Measurements from ENCODE around the gene MCUB. TPM values are rescaled to one million over a fixed set of nuclear protein-coding genes. Genes with fewer than 3 reads are reported as not detected.
A peak's percentile ranks its signal among the peaks of the same experiment; 100 is the strongest.

Gene MCUB, protein sequence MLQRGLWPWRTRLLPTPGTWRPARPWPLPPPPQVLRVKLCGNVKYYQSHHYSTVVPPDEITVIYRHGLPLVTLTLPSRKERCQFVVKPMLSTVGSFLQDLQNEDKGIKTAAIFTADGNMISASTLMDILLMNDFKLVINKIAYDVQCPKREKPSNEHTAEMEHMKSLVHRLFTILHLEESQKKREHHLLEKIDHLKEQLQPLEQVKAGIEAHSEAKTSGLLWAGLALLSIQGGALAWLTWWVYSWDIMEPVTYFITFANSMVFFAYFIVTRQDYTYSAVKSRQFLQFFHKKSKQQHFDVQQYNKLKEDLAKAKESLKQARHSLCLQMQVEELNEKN
- total RNA-seq (2016; rRNA removed; fragmentation: Illumina TruSeq; extraction: Trizol) = 0.95 and 1.4 TPM in 2 replicates
- 0.91 and 1.7 TPM in 2 replicates for total RNA-seq (2016; cell fraction: cytosol; rRNA removed; fragmentation: Illumina TruSeq; extraction: Trizol; ENCODE audit: low read depth)
- total RNA-seq (2016; cell fraction: insoluble cytoplasmic fraction; rRNA removed; fragmentation: Illumina TruSeq; extraction: Trizol) = 0.58 and 0.73 TPM in 2 replicates
- 1.9 and 2.2 TPM in 2 replicates for total RNA-seq (2016; cell fraction: membrane; rRNA removed; fragmentation: Illumina TruSeq; extraction: Trizol)
- 1.3 and 2.3 TPM in 2 replicates for total RNA-seq (2016; cell fraction: nucleus; rRNA removed; fragmentation: Illumina TruSeq; extraction: Trizol)
- 1.7 and 2.2 TPM in 2 replicates for polyA plus RNA-seq (2011; rRNA removed)
- 1.6 and 2.5 TPM in 2 replicates for polyA plus RNA-seq (2011; cell fraction: cytosol; rRNA removed)
- polyA plus RNA-seq (2011; cell fraction: nucleus; rRNA removed) = 2.4 and 2.7 TPM in 2 replicates
- 0.73 and 0.87 TPM in 2 replicates for polyA plus RNA-seq (2012)
- 2.0 and 2.2 TPM in 2 replicates for polyA plus RNA-seq (2016; cell fraction: cytosol; fragmentation: Illumina TruSeq; extraction: Trizol; ENCODE audit: low read depth)
- polyA plus RNA-seq (2016; cell fraction: insoluble cytoplasmic fraction; fragmentation: Illumina TruSeq; extraction: Trizol; ENCODE audit: low read depth) = 0.76 and 1.8 TPM in 2 replicates
- polyA plus RNA-seq (2016; cell fraction: membrane; fragmentation: Illumina TruSeq; extraction: Trizol; ENCODE audit: low read depth) = 1.1 and 1.5 TPM in 2 replicates
- polyA plus RNA-seq (2016; cell fraction: nucleus; fragmentation: Illumina TruSeq; extraction: Trizol; ENCODE audit: insufficient read depth, low read depth) = 1.5 and 1.9 TPM in 2 replicates
- 2.3 and 5.6 TPM in 2 replicates for polyA minus RNA-seq (2011; rRNA and poly(A)+ RNA removed; ENCODE audit: low replicate concordance)
- polyA minus RNA-seq (2011; cell fraction: cytosol; rRNA and poly(A)+ RNA removed) = 1.2 and 2.8 TPM in 2 replicates
- 1.5 and 2.4 TPM in 2 replicates for polyA minus RNA-seq (2011; cell fraction: nucleus; rRNA and poly(A)+ RNA removed)
- percentile 37 among the genes with signal in this experiment for Bru-seq, nascent RNA
- percentile 35 among the genes with signal in this experiment for BruChase-seq, experiment 1, labeled RNA remaining after a 6-hour chase
- BruChase-seq, experiment 2, labeled RNA remaining after a 2-hour chase = percentile 39 among the genes with signal in this experiment
- long read RNA-seq, experiment 1, partial matches to known transcripts = 0 of 4 reads
- long read RNA-seq, experiment 1, other reads (novel, unspliced or antisense) = 0 of 4 reads
- long read RNA-seq, experiment 2, partial matches to known transcripts = 1 of 5 reads
- long read RNA-seq, experiment 2, other reads (novel, unspliced or antisense) = 2 of 5 reads

DNA sequence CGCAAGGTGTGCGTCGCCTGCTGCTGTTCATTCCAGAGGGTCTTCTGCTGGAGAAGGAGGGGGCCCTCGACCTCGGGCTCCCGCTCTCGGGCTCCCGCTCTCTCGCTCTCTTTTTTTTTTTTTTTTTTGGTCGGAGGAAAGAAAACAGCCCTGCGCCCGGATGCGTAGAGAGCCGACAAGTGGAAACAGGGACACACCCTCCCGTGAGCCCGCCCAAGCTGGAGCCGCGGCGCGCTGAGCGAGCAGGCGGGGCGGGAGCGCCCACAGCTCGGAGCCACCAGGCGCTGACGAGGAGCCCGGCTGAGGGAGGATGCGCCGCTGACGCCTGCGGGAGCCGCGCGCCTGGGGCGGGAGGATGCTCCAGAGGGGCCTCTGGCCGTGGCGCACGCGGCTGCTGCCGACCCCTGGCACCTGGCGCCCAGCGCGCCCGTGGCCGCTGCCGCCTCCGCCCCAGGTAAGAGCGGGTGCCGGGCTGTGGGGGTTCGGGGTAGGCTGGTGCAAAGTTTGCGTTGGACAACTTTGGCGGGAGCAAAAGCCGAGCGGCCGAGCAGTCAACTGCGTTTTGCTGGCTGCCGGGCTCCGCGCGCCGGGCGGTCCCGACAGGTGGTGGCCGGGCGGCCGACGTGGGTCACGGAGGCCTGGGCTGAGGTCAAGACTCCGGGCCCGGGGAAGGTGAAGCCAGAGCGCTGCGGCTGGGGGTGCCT, at the start of gene MCUB:
Gene MCUB, plus strand, starts transcription at position 264 of the 704 bp plus-strand sequence. Its CDS starts 92 bp downstream, at position 356.
- H2AFZ ChIP-seq (ENCODE audit: low read length) = peak within 1 kb of the TSS; percentile 52
- no peaks in the 10 kb centered on the region for H4K20me1 ChIP-seq (ENCODE audit: insufficient read depth, low read length)
- peaks cover 12% of the 10 kb centered on the region for H3K4me1 ChIP-seq (ENCODE audit: insufficient read depth, low read length)
- H3K27ac ChIP-seq (ENCODE audit: extremely low read length, insufficient read depth, low read length) = peak within 1 kb of the TSS; percentile 17
- DNase-seq (ENCODE audit: low spot score) (peak; percentile 69), FAIRE-seq (no peak), ATAC-seq (peak; percentile 97)
- no peaks in the 10 kb centered on the region for H3K79me2 ChIP-seq (ENCODE audit: insufficient read depth, low read length)
- H3K9ac ChIP-seq (ENCODE audit: insufficient read depth, low read depth, low read length) = peak within 1 kb of the TSS; percentile 57
- ChIA-PET CTCF (ENCODE audit: low intra/inter-chr PET ratio, low total read pairs) (no interaction called here), POLR2A (interaction anchor here (0.7 to 1.0 kb wide), 2 partner anchors 126 to 242 kb away, joined by 3 to 4 read pairs; partner anchors contain the start of gene CFI)
- no peaks in the 10 kb centered on the region for H3K9me3 ChIP-seq (ENCODE audit: low read length)
- no peaks in the 10 kb centered on the region for H3K27me3 ChIP-seq (ENCODE audit: control insufficient read depth in 1 of 2, insufficient read depth in 2 of 2, low read length in 2 of 2)
- peak within 1 kb of the TSS; percentile 67 to 79 (median 69) for H3K4me3 ChIP-seq (replicated peaks in 1 of 3; ENCODE audit: insufficient read depth in 1 of 3, low read depth in 2 of 3, low read length in 3 of 3)
- peak within 1 kb of the TSS; percentile 87 for H3K4me2 ChIP-seq (ENCODE audit: low read depth, low read length)
- WGBS (ENCODE audit: low lambda C conversion rate) = under 1% methylated on average over 22 of the region's 73 CpGs
- intact Hi-C loops (cut with micrococcal nuclease; ENCODE audit: unreplicated experiment) (loop anchor here (10.0 kb wide), 3 partner anchors 95 to 245 kb away; partner anchors contain the start of gene CFI), in situ Hi-C loops (cut with HindIII; ENCODE audit: extremely low pct_ligation_motif_present, low pct_unique_long_range_greater_than_20kb) (loop anchor here (25.0 kb wide), 1 partner anchor 252 kb away; the partner anchor contains the start of genes CFI and GAR1)
- no peaks in the 10 kb centered on the region for H3K36me3 ChIP-seq (replicated peaks in 1 of 2; ENCODE audit: control insufficient read depth in 1 of 2, insufficient read depth in 2 of 2, low read length in 2 of 2)
- no TSS peak for BruUV-seq (replicated peaks)
- no peak for TF ChIP-seq TOPORS (CRISPR knock-in tag; IDR thresholded peaks at IDR 0.05)
- TF ChIP-seq, protein P1, sequence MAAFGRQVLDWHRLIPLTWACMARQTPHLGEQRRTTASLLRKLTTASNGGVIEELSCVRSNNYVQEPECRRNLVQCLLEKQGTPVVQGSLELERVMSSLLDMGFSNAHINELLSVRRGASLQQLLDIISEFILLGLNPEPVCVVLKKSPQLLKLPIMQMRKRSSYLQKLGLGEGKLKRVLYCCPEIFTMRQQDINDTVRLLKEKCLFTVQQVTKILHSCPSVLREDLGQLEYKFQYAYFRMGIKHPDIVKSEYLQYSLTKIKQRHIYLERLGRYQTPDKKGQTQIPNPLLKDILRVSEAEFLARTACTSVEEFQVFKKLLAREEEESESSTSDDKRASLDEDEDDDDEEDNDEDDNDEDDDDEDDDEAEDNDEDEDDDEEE (CRISPR knock-in tag; IDR thresholded peaks at IDR 0.05) = no peak
- TF ChIP-seq ZBTB20 (CRISPR knock-in tag; IDR thresholded peaks at IDR 0.05; ENCODE audit: borderline replicate concordance, low read depth) = 0 out of 2 replicates have a peak, but pooled peaks have one; percentile 38
- TF ChIP-seq ZNF292 (CRISPR knock-in tag; IDR thresholded peaks at IDR 0.05; ENCODE audit: borderline replicate concordance, low read depth) = no peak
- no peak for TF ChIP-seq HNF4A (CRISPR knock-in tag; IDR thresholded peaks at IDR 0.05)
- TF ChIP-seq THYN1 (CRISPR knock-in tag; IDR thresholded peaks at IDR 0.05; ENCODE audit: borderline replicate concordance, low read depth) = no peak
- no peak; the same call in 1 of the 2 replicates for TF ChIP-seq REPIN1 (CRISPR knock-in tag; IDR thresholded peaks at IDR 0.05; ENCODE audit: borderline replicate concordance, low read depth)
- TF ChIP-seq ZKSCAN1 (IDR thresholded peaks at IDR 0.05; ENCODE audit: low read length) = no peak
- TF ChIP-seq, protein P2, sequence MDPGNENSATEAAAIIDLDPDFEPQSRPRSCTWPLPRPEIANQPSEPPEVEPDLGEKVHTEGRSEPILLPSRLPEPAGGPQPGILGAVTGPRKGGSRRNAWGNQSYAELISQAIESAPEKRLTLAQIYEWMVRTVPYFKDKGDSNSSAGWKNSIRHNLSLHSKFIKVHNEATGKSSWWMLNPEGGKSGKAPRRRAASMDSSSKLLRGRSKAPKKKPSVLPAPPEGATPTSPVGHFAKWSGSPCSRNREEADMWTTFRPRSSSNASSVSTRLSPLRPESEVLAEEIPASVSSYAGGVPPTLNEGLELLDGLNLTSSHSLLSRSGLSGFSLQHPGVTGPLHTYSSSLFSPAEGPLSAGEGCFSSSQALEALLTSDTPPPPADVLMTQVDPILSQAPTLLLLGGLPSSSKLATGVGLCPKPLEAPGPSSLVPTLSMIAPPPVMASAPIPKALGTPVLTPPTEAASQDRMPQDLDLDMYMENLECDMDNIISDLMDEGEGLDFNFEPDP (CRISPR knock-in tag; conservative IDR thresholded peaks at IDR 0.05) = no peak
- no peak for TF ChIP-seq U2AF2 (IDR thresholded peaks at IDR 0.05; ENCODE audit: low read depth, low read length)
- no peak for TF ChIP-seq ELF1 (CRISPR knock-in tag; IDR thresholded peaks at IDR 0.05)
- peak; percentile 29 for TF ChIP-seq SALL1 (CRISPR knock-in tag; IDR thresholded peaks at IDR 0.05)
- no peak for TF ChIP-seq MYNN (CRISPR knock-in tag; IDR thresholded peaks at IDR 0.05; ENCODE audit: low read depth)
